Measurements from ENCODE around the gene GRID2.

DNA sequence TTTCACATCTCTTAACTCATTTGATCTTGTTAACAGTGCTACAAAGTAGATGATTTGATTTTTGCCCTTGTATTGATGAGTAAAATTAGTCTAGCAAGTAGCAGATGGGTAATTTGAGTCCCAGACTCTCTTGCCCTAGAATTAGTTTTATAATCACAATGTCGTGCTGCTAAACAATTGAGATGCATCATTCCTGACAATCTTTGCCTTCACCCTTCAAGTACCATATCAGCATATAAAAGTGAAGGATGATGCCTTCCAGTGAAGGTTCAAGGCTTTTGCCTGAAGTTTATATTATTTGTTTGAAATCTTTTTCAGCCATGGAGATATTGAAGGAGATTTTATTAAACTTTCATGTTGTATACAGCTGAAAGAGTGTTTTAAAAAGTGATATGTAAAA lies 141.4 kb downstream of the GRID2 start:
- TF ChIP-seq, protein P1, sequence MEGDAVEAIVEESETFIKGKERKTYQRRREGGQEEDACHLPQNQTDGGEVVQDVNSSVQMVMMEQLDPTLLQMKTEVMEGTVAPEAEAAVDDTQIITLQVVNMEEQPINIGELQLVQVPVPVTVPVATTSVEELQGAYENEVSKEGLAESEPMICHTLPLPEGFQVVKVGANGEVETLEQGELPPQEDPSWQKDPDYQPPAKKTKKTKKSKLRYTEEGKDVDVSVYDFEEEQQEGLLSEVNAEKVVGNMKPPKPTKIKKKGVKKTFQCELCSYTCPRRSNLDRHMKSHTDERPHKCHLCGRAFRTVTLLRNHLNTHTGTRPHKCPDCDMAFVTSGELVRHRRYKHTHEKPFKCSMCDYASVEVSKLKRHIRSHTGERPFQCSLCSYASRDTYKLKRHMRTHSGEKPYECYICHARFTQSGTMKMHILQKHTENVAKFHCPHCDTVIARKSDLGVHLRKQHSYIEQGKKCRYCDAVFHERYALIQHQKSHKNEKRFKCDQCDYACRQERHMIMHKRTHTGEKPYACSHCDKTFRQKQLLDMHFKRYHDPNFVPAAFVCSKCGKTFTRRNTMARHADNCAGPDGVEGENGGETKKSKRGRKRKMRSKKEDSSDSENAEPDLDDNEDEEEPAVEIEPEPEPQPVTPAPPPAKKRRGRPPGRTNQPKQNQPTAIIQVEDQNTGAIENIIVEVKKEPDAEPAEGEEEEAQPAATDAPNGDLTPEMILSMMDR (IDR thresholded peaks at IDR 0.05) = no peak
- no peak for TF ChIP-seq POLR2A (IDR thresholded peaks at IDR 0.05)
- TF ChIP-seq EP300 (IDR thresholded peaks at IDR 0.05) = no peak
- TF ChIP-seq POLR2AphosphoS5 (IDR thresholded peaks at IDR 0.05) = no peak

Data from stomach (tissue), 4 donors.